Epithelial cell of esophagus (primary cell): ENCODE measurements around the gene KCNT1.

Source experiments
- DNase-seq: peaks from one replicate; pipeline ENCODE4 v3.0.0; 2010; ENCODE audit warnings: low read depth
- H3K4me3 ChIP-seq: 2 replicates; pipeline ENCODE4 v1.5.1; 2011; ENCODE audit warnings: mild to moderate bottlenecking, low read length, control low read depth
- CTCF ChIP-seq: IDR thresholded peaks from 2 replicates; pipeline ENCODE4 v1.5.1; 2011; ENCODE audit warnings: low read depth, mild to moderate bottlenecking, low read length, control low read depth, inconsistent platforms; ENCODE audit not compliant: insufficient read depth; ENCODE audit errors: missing control alignments

KCNT1 gene

GRCh38 chr9:135732569-135733257 lies 30.7 kb downstream of the KCNT1 start:
- H3K4me3 ChIP-seq = no peak overlapping the region
- no peak for DNase-seq
- no peak for TF ChIP-seq CTCF

- no peak for TF ChIP-seq CTCF
- H3K4me3 ChIP-seq = no peak overlapping the region
- no peak for DNase-seq
Observed at GRCh38 chr9:135734616-135735144, 32.7 kb downstream of the KCNT1 start.

- DNase-seq = no peak
- TF ChIP-seq CTCF = no peak
- no peak overlapping the region for H3K4me3 ChIP-seq
Observed at GRCh38 chr9:135736272-135736978, 34.4 kb downstream of the KCNT1 start.

- no peak overlapping the region for H3K4me3 ChIP-seq
Observed at GRCh38 chr9:135736979-135737839, 35.2 kb downstream of the KCNT1 start.

GRCh38 chr9:135737840-135738521 lies 36.0 kb downstream of the KCNT1 start:
- no peak for DNase-seq
- H3K4me3 ChIP-seq = no peak overlapping the region
- TF ChIP-seq CTCF = no peak

More at GRCh38 chr9:135736979-135737839, 35.2 kb downstream of the KCNT1 start:
- TF ChIP-seq CTCF = no peak
- no peak for DNase-seq
